Erythroblast (primary cell): ENCODE results near the gene RBM4.

ENCODE experiments used
- GATA1 ChIP-seq: IDR thresholded peaks from 2 replicates; pipeline ENCODE4 v1.6.1; 2011; ENCODE audit warnings: low read depth, mild to moderate bottlenecking, control low read depth, low read length, moderate library complexity
- POLR2A ChIP-seq: IDR thresholded peaks from 2 replicates; pipeline ENCODE4 v1.6.1; 2011; ENCODE audit warnings: mild to moderate bottlenecking, low read length

GRCh38 chr11:66689661-66690590, 51.4 kb downstream of the RBM4 start:
- TF ChIP-seq POLR2A = no peak
- no peak for TF ChIP-seq GATA1
